GM19452 (cell line): Measurements from ENCODE around the gene CCDC137.

Experiments used
- ATAC-seq: cut with Tn5 transposase; IDR thresholded peaks from one replicate; pipeline ENCODE4 v1.9.1; 2021; ENCODE audit not compliant: unreplicated experiment

CCDC137 gene

DNA sequence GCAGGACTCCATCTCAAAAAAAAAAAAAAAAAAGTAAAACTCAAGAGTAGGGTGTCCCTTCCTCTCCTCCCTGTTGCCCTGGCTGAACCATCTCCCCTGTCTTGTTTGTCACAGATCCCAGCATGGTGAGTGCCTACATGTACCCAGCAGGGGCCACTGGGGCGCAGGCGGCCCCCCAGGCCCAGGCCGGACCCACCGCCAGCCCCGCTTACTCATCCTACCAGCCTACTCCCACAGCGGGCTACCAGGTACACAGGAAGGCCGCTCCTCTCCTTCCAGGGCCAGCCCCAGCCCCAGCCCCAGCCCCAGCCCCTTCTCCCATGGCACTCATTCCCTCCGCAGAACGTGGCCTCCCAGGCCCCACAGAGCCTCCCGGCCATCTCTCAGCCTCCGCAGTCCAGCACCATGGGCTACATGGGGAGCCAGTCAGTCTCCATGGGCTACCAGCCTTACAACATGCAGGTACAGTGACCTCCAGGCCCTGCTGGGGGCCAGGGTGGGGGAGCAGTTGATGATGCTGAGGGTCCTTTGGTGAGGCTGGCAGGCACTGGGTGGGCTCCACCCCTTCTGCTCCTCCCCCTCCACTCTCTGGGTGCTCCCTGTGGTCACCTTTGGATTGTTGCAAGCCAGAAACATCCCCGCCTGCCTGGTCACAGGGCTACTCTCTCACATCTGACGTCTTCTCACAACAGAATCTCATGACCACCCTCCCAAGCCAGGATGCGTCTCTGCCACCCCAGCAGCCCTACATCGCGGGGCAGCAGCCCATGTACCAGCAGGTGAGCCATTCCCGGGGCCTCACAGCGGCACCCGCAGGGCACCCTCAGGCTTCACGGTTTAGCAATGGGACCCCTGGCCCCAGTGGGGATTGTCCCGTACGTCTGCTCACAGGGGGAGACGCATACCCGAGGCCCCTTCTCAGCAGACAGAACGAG, 34.1 kb downstream of the CCDC137 start:
- ATAC-seq, result no peak

GRCh38 chr17:81701288-81702071, 34.9 kb downstream of the CCDC137 start:
- no peak for ATAC-seq

GRCh38 chr17:81702934-81703746, 36.6 kb downstream of the CCDC137 start, which contains the start of gene MRPL12:
TSS of gene MRPL12 (plus strand) at chr17:81703367. CDS start at chr17:81703502, 135 bp downstream.
- peak; percentile 81 for ATAC-seq

DNA sequence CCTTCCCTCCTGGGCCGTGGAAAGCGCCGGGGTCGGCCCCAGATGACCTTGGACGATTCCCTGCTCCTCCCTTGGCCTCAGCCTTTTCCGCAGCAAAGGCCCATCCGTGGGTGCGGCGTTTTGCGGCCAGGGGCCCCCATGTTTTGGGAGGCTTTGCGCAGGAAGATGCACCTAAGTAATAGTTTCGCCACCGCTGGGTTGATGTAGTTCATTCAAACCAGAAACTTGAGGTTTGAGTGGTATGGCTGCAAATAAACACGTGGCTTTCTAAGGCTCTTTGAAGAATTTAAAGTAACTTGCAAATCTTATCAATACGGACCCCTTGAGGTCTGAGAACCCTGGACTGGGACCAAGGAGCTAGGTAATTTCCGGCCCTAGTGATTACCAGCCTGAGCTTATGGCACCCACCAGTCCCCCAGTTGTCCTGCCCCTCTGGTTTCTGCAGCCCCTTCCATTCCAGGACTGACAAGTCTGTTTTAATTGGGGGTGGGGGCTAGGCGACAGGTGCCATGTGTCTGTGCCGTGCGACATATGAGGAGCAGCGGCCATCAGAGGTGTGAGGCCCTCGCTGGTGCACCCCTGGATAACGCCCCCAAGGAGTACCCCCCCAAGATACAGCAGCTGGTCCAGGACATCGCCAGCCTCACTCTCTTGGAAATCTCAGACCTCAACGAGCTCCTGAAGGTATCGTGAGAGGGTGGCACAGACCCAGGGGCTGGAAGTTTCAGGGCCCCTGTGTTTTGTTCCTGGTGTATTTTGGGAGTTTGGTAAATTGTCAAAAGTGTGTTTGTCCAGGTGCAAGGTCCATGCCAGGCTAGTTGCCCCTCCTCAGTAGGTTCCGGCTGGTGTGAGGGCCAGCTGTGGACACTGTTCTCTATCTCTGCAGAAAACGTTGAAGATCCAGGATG, 37.5 kb downstream of the CCDC137 start:
- no peak for ATAC-seq

DNA sequence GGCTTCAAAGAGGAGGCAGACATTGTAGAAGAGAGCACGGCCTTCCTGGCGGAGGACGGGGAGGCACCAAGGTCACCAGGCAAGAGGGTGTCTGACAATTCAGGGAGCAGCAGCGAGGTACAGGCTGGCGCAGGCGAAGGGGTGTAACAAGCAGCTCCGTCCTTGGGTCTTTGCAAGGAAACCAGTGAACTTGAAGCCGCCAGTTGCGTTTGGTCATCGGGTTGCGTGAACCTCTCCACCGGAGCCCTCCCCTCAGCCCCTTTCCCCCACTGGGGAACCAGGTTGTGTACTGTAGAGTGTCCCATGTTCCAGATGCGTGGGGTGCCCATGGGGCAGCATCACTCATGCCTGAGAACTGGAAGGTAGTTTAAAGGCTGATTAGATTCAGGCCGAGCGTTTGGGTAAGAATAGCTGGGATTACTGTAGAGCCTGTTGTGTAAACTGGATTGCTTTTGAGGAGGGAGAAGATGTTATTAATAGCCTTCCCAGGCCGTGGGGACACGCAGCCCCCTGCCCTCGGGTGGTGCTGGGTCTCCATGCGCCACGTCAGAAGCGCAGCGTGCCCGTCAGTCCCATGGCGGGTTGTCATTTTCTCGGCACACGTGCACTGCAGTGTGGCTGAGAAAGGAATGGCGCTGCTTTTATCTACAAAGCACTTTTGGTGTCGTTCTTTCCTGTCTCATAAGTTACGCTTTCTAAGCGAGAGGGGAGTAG, 39.1 kb downstream of the CCDC137 start:
- ATAC-seq, result no peak

DNA sequence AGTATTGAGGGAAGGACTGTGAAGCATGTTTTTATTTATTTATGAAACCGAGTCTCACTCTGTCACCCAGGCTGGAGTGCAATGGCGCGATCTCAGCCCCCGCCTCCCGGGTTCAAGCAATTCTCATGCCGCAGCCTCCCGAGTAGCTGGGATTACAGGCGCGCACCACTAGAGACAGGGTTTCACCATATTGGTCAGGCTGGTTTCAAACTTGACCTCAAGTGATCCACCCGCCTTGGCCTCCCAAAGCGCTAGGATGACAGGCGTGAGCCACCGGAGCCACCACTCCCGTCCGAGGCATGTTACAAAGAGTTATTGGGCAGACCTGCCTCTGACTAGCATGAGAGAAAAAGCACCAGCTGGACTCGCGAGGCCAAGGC, 39.7 kb downstream of the CCDC137 start:
- no peak for ATAC-seq

DNA sequence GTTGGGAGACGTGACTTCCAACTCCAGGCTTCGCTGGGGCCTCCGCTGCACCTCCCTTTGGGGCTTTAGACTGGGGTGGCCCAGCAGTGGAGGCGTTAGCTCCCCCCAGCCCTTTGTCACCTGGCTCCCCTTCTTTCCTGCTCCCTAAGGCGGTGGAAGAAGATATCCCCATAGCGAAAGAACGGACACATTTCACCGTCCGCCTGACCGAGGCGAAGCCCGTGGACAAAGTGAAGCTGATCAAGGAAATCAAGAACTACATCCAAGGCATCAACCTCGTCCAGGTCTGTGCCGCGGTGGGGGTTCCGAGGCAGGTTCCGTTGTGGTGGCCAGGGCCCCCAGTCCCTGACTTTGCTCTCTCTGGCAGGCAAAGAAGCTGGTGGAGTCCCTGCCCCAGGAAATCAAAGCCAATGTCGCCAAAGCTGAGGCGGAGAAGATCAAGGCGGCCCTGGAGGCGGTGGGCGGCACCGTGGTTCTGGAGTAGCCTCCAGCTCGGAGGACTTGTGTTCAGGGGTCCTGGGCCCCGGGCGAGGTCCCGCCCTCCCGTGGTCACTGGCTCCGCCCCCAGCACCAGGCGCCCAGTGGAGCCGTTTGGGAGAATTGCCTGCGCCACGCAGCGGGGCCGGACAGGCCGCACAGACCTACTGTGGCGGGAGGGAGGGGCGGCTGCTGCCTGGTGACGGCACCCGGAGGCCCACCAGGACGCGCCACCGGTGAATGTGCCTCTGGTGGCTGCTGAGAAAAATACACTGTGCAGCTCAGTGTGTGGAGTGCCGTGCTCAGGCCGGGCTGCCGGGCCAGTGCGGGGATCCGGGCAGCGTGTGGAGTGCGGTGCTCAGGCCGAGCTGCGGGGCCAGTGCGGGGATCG, 40.5 kb downstream of the CCDC137 start:
- no peak for ATAC-seq

DNA sequence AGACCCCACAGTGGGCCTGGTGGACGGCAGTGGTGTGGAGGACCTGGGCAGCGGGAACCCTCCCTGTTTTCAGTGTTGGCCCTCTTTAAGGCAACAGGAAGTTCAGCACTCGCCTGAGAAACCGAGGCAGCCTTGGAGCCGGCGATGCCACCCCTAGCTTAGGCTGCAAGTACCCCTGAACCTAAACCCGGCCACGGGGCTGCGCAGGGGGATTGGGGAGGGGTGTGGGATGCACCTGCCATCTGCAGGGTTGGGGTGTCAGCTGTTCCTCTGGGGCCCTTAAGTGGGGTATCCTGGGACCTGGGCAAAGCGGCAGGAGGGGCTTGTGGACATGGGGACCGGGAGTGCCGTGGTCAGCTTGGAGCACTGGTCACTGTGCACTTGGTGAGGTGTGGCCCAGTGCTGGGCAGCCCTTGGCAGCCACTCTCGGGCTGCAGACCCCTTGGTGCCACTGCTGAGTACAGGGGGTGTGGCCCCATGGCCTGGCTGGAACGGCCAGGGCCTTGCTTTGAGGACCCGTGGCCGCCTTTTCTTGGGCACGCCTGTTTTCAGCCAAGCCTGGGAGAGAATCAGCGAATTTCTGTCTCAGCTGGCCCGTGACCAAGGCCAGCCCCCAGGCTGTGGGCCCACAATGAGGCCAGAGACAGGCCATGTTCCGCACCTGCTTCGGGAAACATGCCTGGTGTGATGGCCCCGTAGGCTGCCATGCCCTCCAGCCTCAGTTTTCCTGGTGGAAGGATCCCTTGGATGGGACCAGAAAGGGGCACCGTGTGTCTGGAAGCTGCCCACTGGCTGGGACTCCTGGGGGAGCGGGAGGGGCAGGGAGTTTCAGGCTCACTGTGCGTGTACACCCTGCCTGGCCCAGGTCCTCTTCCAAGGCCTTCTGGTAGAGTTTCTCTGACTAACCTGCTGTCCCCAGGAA, 41.4 kb downstream of the CCDC137 start:
- no peak for ATAC-seq

DNA sequence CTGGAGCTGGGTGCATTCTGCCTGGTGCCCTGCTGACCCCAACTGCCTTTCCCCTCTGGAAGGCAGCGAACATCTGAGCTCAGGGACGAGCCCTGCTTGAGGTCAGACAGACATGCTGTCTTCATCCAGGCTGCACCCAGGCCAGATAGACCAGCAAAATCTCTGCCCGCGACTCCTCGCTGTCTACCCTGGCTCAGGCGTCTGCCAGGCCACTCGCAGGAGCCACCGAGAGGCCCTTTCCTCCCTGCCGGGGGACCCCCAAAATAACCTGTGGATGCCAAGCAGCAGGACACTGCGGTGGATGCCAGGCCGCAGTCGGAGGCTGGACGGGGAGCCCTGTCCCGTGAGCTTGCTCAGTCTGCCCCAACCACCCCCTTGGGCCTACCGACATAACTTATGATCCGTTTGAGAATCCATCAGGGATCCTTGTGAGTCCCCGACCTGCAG, 42.2 kb downstream of the CCDC137 start:
- ATAC-seq, result no peak

- no peak for ATAC-seq
Measured at GRCh38 chr17:81710514-81711308, 44.2 kb downstream of the CCDC137 start.

GRCh38 chr17:81711814-81712467, 45.4 kb downstream of the CCDC137 start, which contains the start of gene SLC25A10:
TSS of gene SLC25A10 (plus strand) at chr17:81712284. CDS start at chr17:81712427, 143 bp downstream.
- peak; percentile 72 for ATAC-seq

- peak; percentile 19 for ATAC-seq
Measured at GRCh38 chr17:81712468-81713003, 46.0 kb downstream of the CCDC137 start.

DNA sequence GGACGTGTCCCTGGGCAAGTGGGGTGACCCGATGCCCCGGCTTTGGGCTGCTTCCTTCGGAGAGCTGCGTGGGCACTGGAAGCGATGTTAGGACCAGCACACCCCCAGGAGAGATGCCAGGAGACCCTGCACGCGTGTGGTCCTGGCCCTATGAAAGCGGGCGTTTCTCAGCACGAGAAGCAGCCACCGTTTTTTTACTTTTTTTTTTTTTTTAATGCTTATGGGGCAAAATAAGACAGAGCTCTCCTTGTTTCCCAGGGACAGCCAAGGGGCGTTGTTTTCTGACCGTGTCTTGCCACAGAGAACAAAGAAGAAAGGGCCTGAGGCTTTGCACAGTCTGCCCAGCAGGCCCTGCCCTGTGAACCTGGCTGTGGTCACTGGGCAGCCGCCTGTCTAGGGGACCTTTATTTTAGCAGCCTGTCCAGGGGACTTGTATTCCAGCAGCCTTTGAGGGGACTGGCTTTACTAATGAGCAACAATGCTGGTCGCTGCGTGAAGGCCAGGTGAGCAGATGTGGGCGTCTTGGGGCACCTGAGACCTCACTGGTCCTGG, 46.5 kb downstream of the CCDC137 start:
- ATAC-seq, result no peak

DNA sequence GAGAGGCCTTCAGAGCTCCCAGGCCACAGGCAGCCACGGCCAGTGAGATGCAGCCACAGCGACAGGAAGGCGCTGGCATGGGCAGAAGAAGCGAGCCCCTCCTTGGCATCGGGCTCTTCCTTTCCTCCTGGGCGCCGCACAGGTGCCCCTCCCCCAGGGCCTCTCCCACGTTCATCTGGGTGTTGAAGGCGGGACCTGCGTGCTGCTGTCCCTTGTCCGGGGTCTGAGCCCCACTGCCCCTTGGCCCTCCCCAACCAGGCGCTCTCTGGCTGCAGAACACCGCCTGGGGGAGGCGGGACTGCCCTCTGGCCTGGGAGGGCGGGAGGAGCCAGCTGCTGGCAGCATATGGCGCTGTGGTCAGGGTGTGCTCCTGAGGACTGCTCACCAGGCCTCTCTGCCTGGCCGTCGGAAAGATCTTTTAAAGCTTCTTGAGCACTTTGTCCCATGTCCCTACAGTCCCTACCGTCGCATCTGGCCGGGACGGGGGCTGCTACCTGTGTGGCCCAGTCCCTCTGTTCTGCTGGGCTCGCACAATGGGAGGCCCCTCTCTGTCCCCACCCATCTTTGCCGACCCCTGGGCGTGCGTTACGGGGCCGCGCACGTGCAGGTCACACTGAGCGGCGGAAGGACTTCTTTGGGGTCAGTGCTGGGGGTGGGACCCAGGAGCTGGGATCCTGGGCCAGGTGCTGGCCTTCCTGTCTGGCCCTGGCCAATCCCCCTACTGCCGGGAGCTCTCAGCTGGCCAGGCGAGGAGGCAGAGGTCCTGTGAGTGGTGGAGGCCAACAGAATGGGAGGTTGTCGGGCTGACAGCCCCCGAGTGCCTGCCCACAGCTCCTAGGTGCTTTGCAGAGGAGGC, 47.2 kb downstream of the CCDC137 start:
- no peak for ATAC-seq
